ENCODE results near the gene PTPRCAP. TPM values are rescaled to one million over a fixed set of nuclear protein-coding genes. Genes with fewer than 3 reads are reported as not detected.
A peak's percentile ranks its signal among the peaks of the same experiment; 100 is the strongest.

Gene PTPRCAP
- total and polyA plus RNA-seq, 2 experiments from 2014 or later, result 3.3 to 3.5 TPM

GRCh38 chr11:67406969-67407687 lies 30.4 kb downstream of the PTPRCAP start:
- Mint-ChIP-seq H3K27ac (no peak overlapping the region), H3K4me1 (peaks cover 21% of the 10 kb centered on the region), H3K36me3 (ENCODE audit: low read depth) (no peaks in the 10 kb centered on the region), H3K9me3 (no peaks in the 10 kb centered on the region), H3K27me3 (ENCODE audit: insufficient read depth, low read depth, poor library complexity) (peaks cover 29% of the 10 kb centered on the region), H3K4me3 (no peak overlapping the region; the same call in 2 of the 3 replicates)
- H3K4me1 ChIP-seq (ENCODE audit: insufficient read depth), result peaks cover 8% of the 10 kb centered on the region; the same call in 1 of the 2 replicates
- H3K4me2 ChIP-seq, result no peak overlapping the region
- H3K4me3 ChIP-seq, result no peak overlapping the region
- no peaks in the 10 kb centered on the region for H3K9me2 ChIP-seq (ENCODE audit: insufficient read depth)
- no peaks in the 10 kb centered on the region for H4K20me1 ChIP-seq (replicated peaks; ENCODE audit: insufficient read depth)
- H3F3A ChIP-seq (replicated peaks; ENCODE audit: low read depth), result no peaks in the 10 kb centered on the region
- ATAC-seq (no peak), DNase-seq (ENCODE audit: low spot score) (no peak)
- no peaks in the 10 kb centered on the region for H3K79me2 ChIP-seq (replicated peaks; ENCODE audit: insufficient read depth)
- H3K27ac ChIP-seq (ENCODE audit: low read depth), result no peak overlapping the region
- TF ChIP-seq CTCF (conservative IDR thresholded peaks at IDR 0.05; ENCODE audit: low read depth in 2 of 2) (0 out of 4 replicates have a peak, but pooled peaks of 1 of the 2 experiments have one; percentile 10), EZH2 (IDR thresholded peaks at IDR 0.05; ENCODE audit: low read depth, unreplicated experiment) (no peak)
- H2AFZ ChIP-seq, result no peak overlapping the region
- H3K36me3 ChIP-seq (ENCODE audit: insufficient read depth), result no peaks in the 10 kb centered on the region
- H3K27me3 ChIP-seq (ENCODE audit: insufficient read depth), result no peaks in the 10 kb centered on the region

DNA sequence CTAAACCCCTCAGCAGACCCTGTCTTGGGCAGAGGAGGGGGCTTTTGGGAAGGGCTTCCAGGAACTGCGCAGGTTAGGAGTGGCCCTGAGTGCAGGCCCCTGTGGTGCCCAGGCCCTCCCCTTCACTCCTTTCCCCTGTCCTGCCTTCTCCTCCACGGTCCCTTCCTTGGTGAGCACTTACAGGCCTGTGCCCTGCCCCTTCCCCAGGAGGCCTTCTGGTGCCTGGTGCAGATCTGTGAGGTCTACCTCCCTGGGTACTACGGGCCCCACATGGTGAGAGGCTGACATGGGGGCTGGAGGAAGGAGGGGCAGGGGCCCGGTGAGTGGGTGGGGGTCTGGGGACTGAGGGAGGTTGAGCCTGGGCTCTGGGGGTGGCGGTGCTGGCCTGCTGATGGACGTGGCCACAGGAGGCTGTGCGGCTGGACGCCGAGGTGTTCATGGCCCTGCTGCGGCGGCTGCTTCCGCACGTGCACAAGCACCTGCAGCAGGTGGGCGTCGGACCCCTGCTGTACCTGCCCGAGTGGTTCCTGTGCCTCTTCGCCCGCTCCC lies 31.0 kb downstream of the PTPRCAP start:
- H3F3A ChIP-seq (replicated peaks; ENCODE audit: low read depth), result no peaks in the 10 kb centered on the region
- no peaks in the 10 kb centered on the region for H3K27me3 ChIP-seq (ENCODE audit: insufficient read depth)
- H3K4me3 ChIP-seq, result no peak overlapping the region
- no peaks in the 10 kb centered on the region for H4K20me1 ChIP-seq (replicated peaks; ENCODE audit: insufficient read depth)
- H3K79me2 ChIP-seq (replicated peaks; ENCODE audit: insufficient read depth), result no peaks in the 10 kb centered on the region
- H3K36me3 ChIP-seq (ENCODE audit: insufficient read depth), result no peaks in the 10 kb centered on the region
- ATAC-seq (no peak), DNase-seq (ENCODE audit: low spot score) (no peak)
- Mint-ChIP-seq H3K27ac (no peak overlapping the region), H3K4me3 (no peak overlapping the region), H3K27me3 (ENCODE audit: insufficient read depth, low read depth, poor library complexity) (peaks cover 26% of the 10 kb centered on the region), H3K9me3 (no peaks in the 10 kb centered on the region), H3K4me1 (peaks cover 21% of the 10 kb centered on the region), H3K36me3 (ENCODE audit: low read depth) (no peaks in the 10 kb centered on the region)
- no peak overlapping the region for H3K27ac ChIP-seq (ENCODE audit: low read depth)
- H2AFZ ChIP-seq, result no peak overlapping the region
- no peaks in the 10 kb centered on the region for H3K9me2 ChIP-seq (ENCODE audit: insufficient read depth)
- peaks cover 11% of the 10 kb centered on the region; the same call in 1 of the 2 replicates for H3K4me1 ChIP-seq (ENCODE audit: insufficient read depth)
- no peak overlapping the region for H3K4me2 ChIP-seq
- no peak for TF ChIP-seq ZNF331 (CRISPR knock-in tag; IDR thresholded peaks at IDR 0.05; ENCODE audit: low read depth)
- no peak for TF ChIP-seq REST (IDR thresholded peaks at IDR 0.05; ENCODE audit: unreplicated experiment)
- TF ChIP-seq JUNB (IDR thresholded peaks at IDR 0.05; ENCODE audit: unreplicated experiment), result no peak
- TF ChIP-seq POLR2AphosphoS5 (IDR thresholded peaks at IDR 0.05; ENCODE audit: low read depth), result no peak
- no peak for TF ChIP-seq ZNF462 (CRISPR knock-in tag; IDR thresholded peaks at IDR 0.05)
- TF ChIP-seq NANOG (IDR thresholded peaks at IDR 0.05; ENCODE audit: borderline replicate concordance), result no peak
